CD4-positive, alpha-beta T cell (primary cell): ENCODE results near the gene SUSD2. TPM values are rescaled to one million over a fixed set of nuclear protein-coding genes. Genes with fewer than 3 reads are reported as not detected.
"Not testable (repeated sequence)": the region's sequence is repeated elsewhere in the genome, so short reads cannot be mapped to it uniquely, and the experiment has no call there.

Experiments used
- ATAC-seq: fragments of 200-7000 bp; cut with Tn5 transposase; one replicate; pipeline ENCODE4 v1.10.0; 2022; ENCODE audit warnings: mild to moderate bottlenecking; ENCODE audit not compliant: poor library complexity
- CTCF ChIA-PET: fragments of 350-600 bp; sonication (Branson Sonifier 250); formaldehyde crosslinking; loops from one replicate; lab custom pipeline; 2021; ENCODE audit warnings: antibody characterized with exemption, inconsistent platforms; lab: Charles Lee
- POLR2A ChIA-PET: fragments of 350-600 bp; sonication (Branson Sonifier 250); formaldehyde crosslinking; loops from one replicate; lab custom pipeline; 2021; ENCODE audit warnings: antibody characterized with exemption, inconsistent platforms; lab: Charles Lee
- DNase-seq, 14 experiments: peaks; one replicate each; pipeline ENCODE4 v3.0.0-alpha.2; 2013 to 2020; ENCODE audit warnings: mixed read lengths in 2 of 14
- H3K27ac ChIP-seq, 2 donors: one replicate each; pipeline versions ENCODE4 v1.5.1 to v1.7.0; 2013; ENCODE audit warnings: low read length in 2 of 2, low read depth in 1 of 2, mild to moderate bottlenecking in 1 of 2
- H3K27me3 ChIP-seq, 2 experiments: 1 replicate in 1 of 2; 2 replicates in 1 of 2; pipeline versions ENCODE4 v1.6.1 to v1.7.0; 2013; ENCODE audit warnings: low read length in 2 of 2, control low read depth in 1 of 2, mild to moderate bottlenecking in 1 of 2, moderate library complexity in 1 of 2; ENCODE audit not compliant: insufficient read depth in 2 of 2, control insufficient read depth in 1 of 2
- H3K36me3 ChIP-seq: one replicate; pipeline ENCODE4 v1.6.1; 2013; ENCODE audit warnings: low read length, control low read depth; ENCODE audit not compliant: insufficient read depth
- H3K4me1 ChIP-seq: one replicate; pipeline ENCODE4 v1.6.1; 2013; ENCODE audit warnings: low read length, control low read depth; ENCODE audit not compliant: insufficient read depth
- H3K4me3 ChIP-seq: one replicate; pipeline ENCODE4 v1.5.1; 2013; ENCODE audit warnings: mild to moderate bottlenecking, low read length, moderate library complexity
- H3K9me3 ChIP-seq, 2 experiments: 1 replicate in 1 of 2; 2 replicates in 1 of 2; pipeline versions ENCODE4 v1.6.1 to v1.7.0; 2013; ENCODE audit warnings: low read length in 2 of 2, mild to moderate bottlenecking in 2 of 2, control low read depth in 1 of 2, moderate library complexity in 1 of 2; ENCODE audit not compliant: control insufficient read depth in 1 of 2, insufficient read depth in 1 of 2
- H3K27ac Mint-ChIP-seq: one replicate; pipeline ENCODE4 v1.8.0; 2020; ENCODE audit warnings: mixed read lengths
- H3K27me3 Mint-ChIP-seq: one replicate; pipeline ENCODE4 v1.8.0; 2021; ENCODE audit warnings: mixed read lengths
- H3K36me3 Mint-ChIP-seq: one replicate; pipeline ENCODE4 v1.8.0; 2021; ENCODE audit warnings: low read depth, mixed read lengths
- H3K4me1 Mint-ChIP-seq: one replicate; pipeline ENCODE4 v1.8.0; 2021; ENCODE audit warnings: low read depth, mixed read lengths
- H3K4me3 Mint-ChIP-seq: one replicate; pipeline ENCODE4 v1.8.0; 2020; ENCODE audit warnings: mild to moderate bottlenecking, mixed read lengths
- H3K9me3 Mint-ChIP-seq: one replicate; pipeline ENCODE4 v1.8.0; 2020; ENCODE audit warnings: mixed read lengths
- CTCF ChIP-seq: fragments of 200-600 bp; IDR thresholded peaks from one replicate; pipeline ENCODE4 v1.8.0; 2022; ENCODE audit warnings: antibody characterized with exemption, mild to moderate bottlenecking
- intact Hi-C, 2 experiments: fragments of 100-400 bp; cut with DNase I in 1 of 2; cut with micrococcal nuclease in 1 of 2; formaldehyde crosslinking; loops; one replicate each; pipeline versions ENCODE4 v1.15.1 to v1.9.0; 2023 to 2025; cut with DNase I, micrococcal nuclease
- total RNA-seq, 174 experiments: library from RNA in 2 of 174; stranded (reverse) in 2 of 174; gene quantifications; one replicate each; pipeline ENCODE4 v1.2.3 and lab custom pipeline; 2021 to 2026

SUSD2 gene
- total RNA-seq, 2 experiments from 2014 or later: 0.80 to 1.5 TPM

GRCh38 chr22:24236656-24237055 is 55.4 kb downstream of the SUSD2 start:
- no peak overlapping the region for H3K4me3 ChIP-seq
- ATAC-seq: no peak
- DNase-seq: no peak
- ChIA-PET CTCF (no interaction called here), POLR2A (no interaction called here)
- Mint-ChIP-seq H3K9me3 (no peaks in the 10 kb centered on the region), H3K36me3 (no peaks in the 10 kb centered on the region), H3K4me3 (no peak overlapping the region), H3K27ac (no peak overlapping the region), H3K4me1 (peaks cover 6% of the 10 kb centered on the region), H3K27me3 (no peaks in the 10 kb centered on the region)
- no peaks in the 10 kb centered on the region for H3K36me3 ChIP-seq
- no peak for TF ChIP-seq CTCF
- H3K27me3 ChIP-seq: no peaks in the 10 kb centered on the region
- H3K27ac ChIP-seq: no peak overlapping the region
- H3K9me3 ChIP-seq: no peaks in the 10 kb centered on the region
- H3K4me1 ChIP-seq: no peaks in the 10 kb centered on the region
- intact Hi-C loops: no loop called here

- H3K36me3 ChIP-seq, H3K27me3 Mint-ChIP-seq, H3K36me3 Mint-ChIP-seq, H3K27ac Mint-ChIP-seq, H3K9me3 Mint-ChIP-seq, POLR2A ChIA-PET, H3K27ac ChIP-seq, H3K4me3 Mint-ChIP-seq, H3K27me3 ChIP-seq, intact Hi-C loops, DNase-seq, H3K9me3 ChIP-seq, ATAC-seq, CTCF ChIA-PET, H3K4me3 ChIP-seq: not testable (repeated sequence)
- peaks cover 13% of the 10 kb centered on the region for H3K4me1 ChIP-seq
- H3K4me1 Mint-ChIP-seq: peaks cover 17% of the 10 kb centered on the region
These were observed 56.9 kb downstream of the SUSD2 start for GRCh38 chr22:24238101-24238694.

Other genes with a start within 250 kb of the SUSD2 start
- not detected for gene GSTT2B, start 220.3 kb upstream of the SUSD2 start, total RNA-seq
- gene DDTL, start 214.6 kb upstream of the SUSD2 start, total RNA-seq: 1 to 10 TPM; 3.5 to 3.8 TPM
- 10 to 100 TPM; 82.3 to 84.3 TPM for gene DDT, start 207.0 kb upstream of the SUSD2 start, total RNA-seq
- gene GSTT2, start 201.4 kb upstream of the SUSD2 start, total RNA-seq: not detected
- gene GSTT4, start 176.0 kb upstream of the SUSD2 start, total RNA-seq: not detected
- gene CABIN1, start 170.2 kb upstream of the SUSD2 start, total RNA-seq: 100 to 1,000 TPM; 113 TPM
- not detected for gene GGT5, start 63.6 kb downstream of the SUSD2 start, total RNA-seq
- gene SPECC1L, start 89.3 kb downstream of the SUSD2 start, total RNA-seq: 10 to 100 TPM; 27.5 to 31.8 TPM
- gene ADORA2A, start 246.1 kb downstream of the SUSD2 start, total RNA-seq: 10 to 100 TPM; 15.5 to 16.4 TPM